K562 (cell line): ENCODE results near the gene CSK. TPM values are rescaled to one million over a fixed set of nuclear protein-coding genes. Genes with fewer than 3 reads are reported as not detected.
A peak's percentile ranks its signal among the peaks of the same experiment; 100 is the strongest.

ENCODE experiments used
- ATAC-seq: fragments of 200-7000 bp; cut with Tn5 transposase; 3 replicates; pipeline ENCODE4 v1.9.1; 2020; ENCODE audit warnings: moderate library complexity
- BruUV-seq: library from RNA; stranded (reverse); fragments of 400-500 nt; replicated peaks from 2 replicates; lab custom pipeline; 2021; lab: Mats Ljungman, UMichigan
- CTCF ChIA-PET: fragments of 300-600 bp; formaldehyde crosslinking; extraction: SDS; loops from one replicate; lab custom pipeline; 2021; ENCODE audit warnings: low intra/inter-chr PET ratio; lab: Yijun Ruan, JAX
- POLR2A ChIA-PET: fragments of 300-600, 350-650 bp; sonication (Branson Sonifier 250); formaldehyde crosslinking; extraction: SDS; loops from one replicate; lab custom pipeline; 2021; ENCODE audit warnings: antibody characterized with exemption, inconsistent platforms; lab: Yijun Ruan, JAX
- DNase-seq, 4 experiments: peaks; one replicate each; pipeline versions ENCODE4 v3.0.0 to v3.0.0-alpha.2; 2011 to 2018; ENCODE audit warnings: low spot score in 3 of 4, mixed read lengths in 3 of 4; ENCODE audit errors: extremely low read depth in 1 of 4
- FAIRE-seq: peaks from 2 replicates; lab custom pipeline; 2011; peaks lifted over from hg19 to GRCh38; lab: Jason Lieb, UNC
- H2AFZ ChIP-seq: 2 replicates; pipeline ENCODE4 v1.6.0; 2011; ENCODE audit warnings: low read depth, low read length, control low read depth, inconsistent platforms
- H3K27ac ChIP-seq: fragments of 200-600 bp; 3 replicates; pipeline ENCODE4 v1.8.0; 2011; ENCODE audit warnings: low read depth, mild to moderate bottlenecking, control low read depth, inconsistent platforms, low read length, moderate library complexity, mixed read lengths; ENCODE audit errors: extremely low read depth
- H3K27me3 ChIP-seq, 2 experiments: fragments of 300-600 bp in 1 of 2; 2 replicates in 1 of 2; 3 replicates in 1 of 2; pipeline versions ENCODE4 v1.6.0 to v1.8.0; 2011; ENCODE audit warnings: inconsistent platforms in 2 of 2, low read length in 2 of 2, mild to moderate bottlenecking in 1 of 2, mixed read lengths in 1 of 2, moderate library complexity in 1 of 2; ENCODE audit not compliant: control insufficient read depth in 2 of 2, insufficient read depth in 2 of 2
- H3K36me3 ChIP-seq: fragments of 300-600 bp; 3 replicates; pipeline ENCODE4 v1.8.0; 2011; ENCODE audit warnings: mild to moderate bottlenecking, low read length, inconsistent platforms; ENCODE audit not compliant: control insufficient read depth, insufficient read depth
- H3K4me1 ChIP-seq, 2 experiments: fragments of 200-600 bp in 1 of 2; replicated peaks in 1 of 2; 2 replicates in 1 of 2; 3 replicates in 1 of 2; pipeline versions ENCODE4 v1.5.1 to v1.8.0; 2011; ENCODE audit warnings: inconsistent platforms in 2 of 2, low read length in 2 of 2, mild to moderate bottlenecking in 1 of 2, mixed read lengths in 1 of 2, moderate library complexity in 1 of 2; ENCODE audit not compliant: control insufficient read depth in 2 of 2, insufficient read depth in 2 of 2
- H3K4me2 ChIP-seq: 2 replicates; pipeline ENCODE4 v1.6.1; 2011; ENCODE audit warnings: low read length, control low read depth, inconsistent platforms, mixed read lengths; ENCODE audit not compliant: insufficient read depth
- H3K4me3 ChIP-seq: fragments of 200-600 bp; sonication (generic), shearing (Covaris generic); 2 replicates; pipeline ENCODE4 v1.5.1; 2016; ENCODE audit warnings: control low read depth, inconsistent platforms
- H3K79me2 ChIP-seq: fragments of 200-600 bp; 3 replicates; pipeline ENCODE4 v1.8.0; 2011; ENCODE audit warnings: low read length, inconsistent platforms; ENCODE audit not compliant: control insufficient read depth, insufficient read depth
- H3K9ac ChIP-seq, 2 experiments: 2 replicates each; pipeline versions ENCODE4 v1.6.0 to v1.6.1; 2011; ENCODE audit warnings: low read depth in 2 of 2, low read length in 2 of 2, control low read depth in 1 of 2, inconsistent platforms in 1 of 2, mild to moderate bottlenecking in 1 of 2, mixed read lengths in 1 of 2; ENCODE audit not compliant: insufficient read depth in 1 of 2
- H3K9me1 ChIP-seq: one replicate; pipeline ENCODE4 v1.6.0; 2011; ENCODE audit warnings: inconsistent platforms, mild to moderate bottlenecking, low read length, moderate library complexity; ENCODE audit not compliant: control insufficient read depth, insufficient read depth
- H3K9me3 ChIP-seq: replicated peaks from 2 replicates; pipeline ENCODE4 v1.5.1; 2011; ENCODE audit warnings: low read depth, low read length, inconsistent platforms; ENCODE audit not compliant: control insufficient read depth, insufficient read depth
- H4K20me1 ChIP-seq: replicated peaks from 2 replicates; pipeline ENCODE4 v1.6.1; 2011; ENCODE audit warnings: low read length, inconsistent platforms, mixed read lengths; ENCODE audit not compliant: control insufficient read depth, insufficient read depth
- ATF3 ChIP-seq, 2 experiments: fragments of 450-650 bp in 1 of 2; sonication (generic) in 1 of 2; formaldehyde crosslinking in 1 of 2; IDR thresholded peaks in 1 of 2; conservative IDR thresholded peaks in 1 of 2; 2 replicates each; pipeline versions ENCODE4 v1.6.1 to v1.8.1; 2016 to 2023; ENCODE audit warnings: mild to moderate bottlenecking in 2 of 2, moderate library complexity in 2 of 2, inconsistent platforms in 1 of 2, missing genetic modification reagents in 1 of 2
- CAMTA2 ChIP-seq: fragments of 250-450 bp; sonication (Bioruptor Pico); conservative IDR thresholded peaks from 2 replicates; pipeline ENCODE4 v1.5.1; 2022
- CTCFL ChIP-seq: IDR thresholded peaks from 2 replicates; pipeline ENCODE4 v1.6.1; 2011; ENCODE audit warnings: borderline replicate concordance, low read depth, mild to moderate bottlenecking, moderate library complexity, low read length; ENCODE audit not compliant: insufficient read depth, poor library complexity, severe bottlenecking
- GTF2B ChIP-seq: IDR thresholded peaks from 2 replicates; pipeline ENCODE4 v1.6.1; 2011; ENCODE audit not compliant: insufficient read length; ENCODE audit errors: extremely low read depth
- LARP7 ChIP-seq: fragments of 450-650 bp; IDR thresholded peaks from 2 replicates; pipeline ENCODE4 v1.6.1; 2016
- PATZ1 ChIP-seq: fragments of 250-450 bp; sonication (Bioruptor Pico); IDR thresholded peaks from 2 replicates; pipeline ENCODE4 v1.5.0; 2020; ENCODE audit warnings: mild to moderate bottlenecking, borderline replicate concordance
- PCBP2 ChIP-seq: fragments of 200-400 bp; formaldehyde crosslinking; IDR thresholded peaks from 2 replicates; pipeline ENCODE4 v1.6.1; 2018; ENCODE audit warnings: low read length, low read depth, mild to moderate bottlenecking, moderate library complexity; ENCODE audit not compliant: poor library complexity, severe bottlenecking
- PURB ChIP-seq: sonication (generic); formaldehyde crosslinking; IDR thresholded peaks from 2 replicates; pipeline ENCODE4 v1.9.0; 2021; ENCODE audit warnings: low read depth, mild to moderate bottlenecking, missing genetic modification reagents
- SIRT6 ChIP-seq: IDR thresholded peaks from one replicate; pipeline ENCODE4 v1.6.1; 2012; ENCODE audit warnings: low read depth, mild to moderate bottlenecking, control low read depth, inconsistent platforms, low read length, moderate library complexity
- USF1 ChIP-seq: sonication (generic); formaldehyde crosslinking; IDR thresholded peaks from 2 replicates; pipeline ENCODE4 v1.9.0; 2022; ENCODE audit warnings: mild to moderate bottlenecking, missing genetic modification reagents
- ZBTB26 ChIP-seq: fragments of 450-650 bp; formaldehyde crosslinking; IDR thresholded peaks from 2 replicates; pipeline ENCODE4 v1.4.0; 2022; ENCODE audit warnings: missing genetic modification characterization
- ZNF263 ChIP-seq: sonication (generic); formaldehyde crosslinking; IDR thresholded peaks from 2 replicates; pipeline ENCODE4 v1.8.0; 2022; ENCODE audit warnings: mild to moderate bottlenecking, missing genetic modification reagents, borderline replicate concordance
- ZNF695 ChIP-seq: fragments of 450-650 bp; formaldehyde crosslinking; IDR thresholded peaks from 2 replicates; pipeline ENCODE4 v1.4.0; 2020; ENCODE audit warnings: mild to moderate bottlenecking, moderate library complexity
- WGBS: fragments of 100-300 bp; shearing (Covaris generic); methylation state at CpG from one replicate; pipeline ENCODE4 v1.1.6; 2016; ENCODE audit warnings: low coverage, mixed read lengths; ENCODE audit not compliant: insufficient coverage; ENCODE audit errors: missing lambda C conversion rate; 5-methylcytosine and 5-hydroxymethylcytosine counted together
- in situ Hi-C: fragments of 300-500 bp; cut with MboI; formaldehyde crosslinking; loops from 4 replicates; pipeline ENCODE4 v1.15.0; 2018; ENCODE audit warnings: inconsistent platforms, mixed read lengths
- intact Hi-C: fragments of 100-400 bp; cut with micrococcal nuclease; formaldehyde crosslinking; loops from 2 replicates; pipeline ENCODE4 v1.14.2; 2022
- polyA plus RNA-seq, 8 experiments: library from polyadenylated mRNA; depleted of rRNA in 4 of 8; stranded (reverse) in 5 of 8; unstranded in 3 of 8; fragments of >200 nt; fragmentation: Nextera tagmentation in 2 of 8; fragmentation: Illumina TruSeq in 1 of 8; extraction: Ambion mirVana in 2 of 8; extraction: Trizol in 1 of 8; gene quantifications; 2 replicates each; pipeline versions ENCODE4 v1.2.1 to v1.2.3, GENCODE V29; 2011 to 2014; ENCODE audit warnings: inconsistent platforms in 1 of 8, missing spikeins in 1 of 8
- total RNA-seq, 7 experiments: library from RNA; depleted of rRNA in 6 of 7; stranded (reverse); fragments of >200 nt in 6 of 7; fragmentation: Illumina TruSeq in 2 of 7; extraction: Trizol in 2 of 7; gene quantifications; 2 replicates each; pipeline versions ENCODE4 v1.2.1 to v1.2.3, GENCODE V29; 2011 to 2021; ENCODE audit warnings: low replicate concordance in 1 of 7

The CSK gene
- total and polyA plus RNA-seq, 9 of the 15 experiments (the other 6 are each of a cell fraction or from before 2014, with no cell fraction given): 1.5 to 112 (median 22.5) TPM

- H2AFZ ChIP-seq: no peak overlapping the region
- no peaks in the 10 kb centered on the region for H3K27me3 ChIP-seq
- H3K9me1 ChIP-seq: peaks cover 11% of the 10 kb centered on the region
- DNase-seq (no peak), ATAC-seq (no peak), FAIRE-seq (no peak)
- H3K9me3 ChIP-seq: no peaks in the 10 kb centered on the region
- in situ Hi-C loops (no loop called here), intact Hi-C loops (no loop called here)
- H4K20me1 ChIP-seq: peaks cover 4% of the 10 kb centered on the region; the same call in 1 of the 2 replicates
- no peak overlapping the region for H3K27ac ChIP-seq
- no TSS peak for BruUV-seq
- H3K4me2 ChIP-seq: no peak overlapping the region
- ChIA-PET CTCF (no interaction called here), POLR2A (interaction anchor here (1.1 to 1.9 kb wide), 4 partner anchors 11 to 110 kb away, joined by 3 to 4 read pairs (median 4); no protein-coding TSS in a partner anchor)
- peak overlapping the region in 1 of 2 experiments; percentile 61; a peak in 2 of 4 replicates for H3K9ac ChIP-seq
- WGBS: 82% methylated on average over 3 of the region's 5 CpGs
- peaks cover 19 to 41% of the 10 kb centered on the region in 2 experiments; a peak in 4 of 5 replicates for H3K4me1 ChIP-seq
- peaks cover 14% of the 10 kb centered on the region; the same call in 2 of the 3 replicates for H3K79me2 ChIP-seq
- H3K36me3 ChIP-seq: peaks cover 54% of the 10 kb centered on the region; the same call in 2 of the 3 replicates
- no peak overlapping the region for H3K4me3 ChIP-seq
- no peak for TF ChIP-seq PURB (CRISPR knock-in tag)
- no peak for TF ChIP-seq ZBTB26 (CRISPR knock-in tag)
- TF ChIP-seq PATZ1 (CRISPR knock-in tag): no peak
- no peak for TF ChIP-seq CAMTA2 (CRISPR knock-in tag)
- TF ChIP-seq LARP7: no peak
- TF ChIP-seq ATF3 (IDR thresholded peaks at IDR 0.05): no peak
- no peak for TF ChIP-seq ATF3 (CRISPR knock-in tag; conservative IDR thresholded peaks at IDR 0.05)
- no peak for TF ChIP-seq GTF2B
- TF ChIP-seq PCBP2: no peak
- no peak for TF ChIP-seq ZNF695
- TF ChIP-seq ZNF263: no peak
- no peak for TF ChIP-seq CTCFL
- TF ChIP-seq SIRT6: no peak
- no peak for TF ChIP-seq USF1 (CRISPR knock-in tag)
Observed at GRCh38 chr15:74845208-74845568, 63.3 kb downstream of the CSK start.
